ENCODE data around the gene USP49. TPM values are rescaled to one million over a fixed set of nuclear protein-coding genes. Genes with fewer than 3 reads are reported as not detected.
A peak's percentile ranks its signal among the peaks of the same experiment; 100 is the strongest.

The USP49 gene
- total and polyA plus RNA-seq, 12 donors: 0.58 to 2.0 (median 1.7) TPM

- Histone ChIP-seq H3K4me3 (peak overlapping the region in 9 of 10 donors; percentile 65 to 99 (median 89)), H3K9me3 (no peaks in the 10 kb centered on the region), H3K36me3 (peaks cover 0 to 40% (median 19%) of the 10 kb centered on the region in 9 donors), H3K27me3 (no peaks in the 10 kb centered on the region), H3K27ac (peak overlapping the region in 5 of 10 donors; percentile 39 to 94 (median 75)), H3K4me1 (peaks cover 11 to 48% (median 25%) of the 10 kb centered on the region in 9 donors)
- 25 to 40% methylated on average over 6 of the region's 6 CpGs for WGBS, 2 donors
- TF ChIP-seq CTCF (IDR thresholded peaks at IDR 0.05): no peak
- ATAC-seq (no peak), DNase-seq (no peak)
- intact Hi-C loops (cut with DNase I): loop anchor here in 8 of 10 donors (5.0 to 10.0 kb wide), 10 partner anchors 42 to 414 kb away; partner anchors contain the start of genes TFEB (in 3 of the 8) and GUCA1A (in 1 of the 8)
Observed at GRCh38 chr6:41778895-41779294, 116.3 kb downstream of the USP49 start.

DNA sequence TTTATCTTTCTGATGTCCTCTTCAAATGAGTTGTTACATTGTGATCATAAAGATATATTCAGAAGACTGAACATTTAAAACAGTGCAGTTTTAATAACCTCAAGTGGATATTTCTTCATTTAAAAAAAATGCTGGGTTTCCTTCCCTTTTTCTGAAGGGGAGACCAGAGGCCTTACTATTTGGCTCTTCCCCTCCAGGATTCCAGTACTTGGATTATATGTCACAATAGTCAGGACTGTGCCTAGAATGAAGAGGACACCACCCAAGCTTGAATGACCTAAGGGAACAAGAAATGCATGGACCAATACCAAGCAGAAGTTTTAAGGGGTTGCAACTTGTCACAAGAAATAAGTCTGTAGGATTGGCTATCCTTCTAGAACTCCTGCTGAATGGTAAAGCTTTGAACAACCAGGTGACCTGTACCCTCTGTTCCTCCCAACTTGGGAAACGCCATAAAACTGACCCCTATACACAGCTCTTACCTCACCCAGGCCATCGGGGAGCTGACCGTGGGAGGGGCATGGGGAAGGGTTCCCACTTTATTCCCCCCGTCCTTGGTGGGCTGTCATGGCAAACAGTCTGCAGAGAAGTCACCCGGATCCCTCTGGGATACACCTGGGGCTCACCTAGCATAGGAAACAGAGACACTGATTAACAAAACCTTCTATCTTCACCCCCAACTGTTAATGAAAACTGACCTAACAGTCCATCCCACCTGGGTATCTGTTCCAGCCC lies 117.5 kb downstream of the USP49 start:
- 83 to 92% methylated on average over 5 of the region's 5 CpGs for WGBS, 2 donors
- Histone ChIP-seq H3K9me3 (no peaks in the 10 kb centered on the region), H3K4me3 (no peak overlapping the region), H3K27me3 (no peaks in the 10 kb centered on the region), H3K4me1 (peaks cover 11 to 45% (median 25%) of the 10 kb centered on the region in 9 donors), H3K36me3 (peaks cover 0 to 47% (median 19%) of the 10 kb centered on the region in 9 donors), H3K27ac (peak overlapping the region in 1 of 10 donors; percentile 36)
- intact Hi-C loops (cut with DNase I): loop anchor here in 8 of 10 donors (5.0 to 10.0 kb wide), 10 partner anchors 40 to 413 kb away; partner anchors contain the start of genes TFEB (in 3 of the 8) and GUCA1A (in 1 of the 8)
- DNase-seq (no peak), ATAC-seq (no peak)
- no peak for TF ChIP-seq CTCF (IDR thresholded peaks at IDR 0.05)

DNA sequence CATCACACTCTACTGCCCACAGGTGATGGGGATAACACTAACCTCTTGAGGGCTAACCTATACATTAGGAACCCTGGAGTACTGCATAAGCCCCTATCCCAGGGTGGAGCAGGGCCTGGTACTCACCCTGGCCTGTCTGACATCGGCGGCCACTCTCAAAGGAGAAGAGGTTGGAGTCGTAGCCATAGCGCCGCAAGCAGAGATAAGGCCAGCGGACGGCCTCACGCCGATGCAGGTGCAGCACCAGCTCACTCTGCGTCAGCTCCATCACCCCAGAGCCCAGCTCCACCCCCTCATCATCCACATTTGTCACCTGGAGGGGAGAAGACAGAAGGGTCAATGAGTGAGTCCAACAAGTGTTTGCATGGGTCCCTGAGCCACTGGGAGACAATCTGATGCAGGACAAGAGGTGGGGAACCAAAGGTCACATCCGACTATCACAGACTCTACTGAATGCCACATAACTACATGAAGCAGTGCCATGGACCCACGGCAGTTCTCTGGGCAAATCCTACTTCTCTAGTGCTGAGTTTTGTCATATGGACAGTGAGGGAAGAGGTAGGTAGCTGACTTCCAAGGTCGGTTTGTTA lies 119.8 kb downstream of the USP49 start:
- Histone ChIP-seq H3K9me3 (no peaks in the 10 kb centered on the region), H3K27me3 (no peaks in the 10 kb centered on the region), H3K4me1 (peaks cover 6 to 34% (median 11%) of the 10 kb centered on the region in 9 donors), H3K4me3 (no peak overlapping the region), H3K27ac (no peak overlapping the region), H3K36me3 (peaks cover 0 to 70% (median 33%) of the 10 kb centered on the region in 9 donors)
- no peak for ATAC-seq
- intact Hi-C loops (cut with DNase I): loop anchor here in 8 of 10 donors (5.0 to 10.0 kb wide), 10 partner anchors 38 to 411 kb away; partner anchors contain the start of genes TFEB (in 3 of the 8) and GUCA1A (in 1 of the 8)
- 86 to 93% methylated on average over 13 of the region's 13 CpGs for WGBS, 2 donors
- TF ChIP-seq CTCF (IDR thresholded peaks at IDR 0.05): no peak
- no peak for DNase-seq

DNA sequence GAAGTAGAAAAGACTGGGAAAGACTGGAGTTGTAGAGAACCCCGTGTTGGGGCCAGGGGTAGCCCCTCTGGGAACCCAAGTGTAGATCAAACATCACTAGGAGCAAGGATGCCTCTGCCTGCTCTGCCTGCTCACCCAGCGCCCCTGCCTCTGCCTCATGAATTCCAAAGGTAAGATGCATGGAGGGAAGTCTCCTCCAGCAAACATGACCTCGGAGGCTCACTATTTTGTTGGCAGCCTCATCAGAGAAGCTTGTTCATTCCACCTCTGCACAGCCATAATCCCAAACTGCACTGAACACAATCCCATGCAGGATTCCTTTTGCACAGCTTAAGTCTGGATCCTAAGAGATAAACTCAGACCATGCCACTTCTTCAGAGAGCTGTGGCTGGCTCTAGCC lies 120.3 kb downstream of the USP49 start:
- peaks cover 0 to 76% (median 33%) of the 10 kb centered on the region in 9 donors for H3K36me3 ChIP-seq
- no peak for DNase-seq
- 85 to 93% methylated on average over 3 of the region's 3 CpGs for WGBS, 2 donors
- no peak overlapping the region for H3K27ac ChIP-seq
- no peak for TF ChIP-seq CTCF (IDR thresholded peaks at IDR 0.05)
- no peak overlapping the region for H3K4me3 ChIP-seq
- H3K27me3 ChIP-seq: no peaks in the 10 kb centered on the region
- H3K4me1 ChIP-seq: peaks cover 6 to 34% (median 11%) of the 10 kb centered on the region in 9 donors
- no peak for ATAC-seq
- intact Hi-C loops (cut with DNase I): loop anchor here in 8 of 10 donors (5.0 to 10.0 kb wide), 10 partner anchors 38 to 410 kb away; partner anchors contain the start of genes TFEB (in 3 of the 8) and GUCA1A (in 1 of the 8)
- no peaks in the 10 kb centered on the region for H3K9me3 ChIP-seq

Measured in heart right ventricle (tissue), 16 donors.